ENCODE measurements around the gene ZNF630. TPM values are rescaled to one million over a fixed set of nuclear protein-coding genes. Genes with fewer than 3 reads are reported as not detected.

The ZNF630 gene
- total and polyA plus RNA-seq, 2 of the 8 experiments (the other 6 are each of a cell fraction or from before 2014, with no cell fraction given) = 0.67 to 2.2 TPM

DNA sequence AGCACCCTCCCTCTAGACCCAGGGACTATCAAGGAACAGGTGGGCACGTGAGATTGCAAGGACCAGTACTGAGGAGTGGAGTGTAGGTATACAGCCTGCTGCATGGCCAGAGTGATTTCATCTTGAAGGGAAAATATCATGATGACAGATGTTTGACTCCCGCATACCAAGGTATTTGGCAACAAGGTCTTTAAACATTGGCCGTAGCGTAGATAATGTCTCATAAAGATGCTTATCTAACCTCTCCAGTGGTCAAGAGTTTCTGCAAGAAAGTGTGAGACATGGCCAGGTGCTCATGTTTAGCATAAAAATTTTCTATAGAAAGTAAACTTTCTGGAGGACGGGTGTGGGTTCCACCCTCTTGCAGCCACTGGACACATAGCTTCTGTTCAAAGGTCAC, 18.7 kb upstream of the ZNF630 start:
- H3K79me2 ChIP-seq (ENCODE audit: control insufficient read depth in 1 of 2, insufficient read depth in 2 of 2, low read length in 2 of 2) = no peaks in the 10 kb centered on the region
- no peak overlapping the region for H3K23ac ChIP-seq (ENCODE audit: insufficient read length)
- H4K20me1 ChIP-seq (replicated peaks in 1 of 2; ENCODE audit: control insufficient read depth in 1 of 2, insufficient read depth in 2 of 2, low read length in 2 of 2) = no peaks in the 10 kb centered on the region
- no peak overlapping the region for H3K4me3 ChIP-seq (ENCODE audit: extremely low read depth in 1 of 4, insufficient read depth in 2 of 4, low read depth in 3 of 4, low read length in 4 of 4)
- no peaks in the 10 kb centered on the region for H3K79me1 ChIP-seq (ENCODE audit: low read depth, low read length)
- H3K36me3 ChIP-seq (ENCODE audit: control insufficient read depth in 2 of 4, insufficient read depth in 4 of 4, low read length in 3 of 4) = no peaks in the 10 kb centered on the region
- H3K18ac ChIP-seq (ENCODE audit: extremely low read depth, low read length) = no peak overlapping the region
- H3K9me3 ChIP-seq (ENCODE audit: insufficient read depth in 2 of 2, low read depth in 1 of 2, low read length in 1 of 2) = no peaks in the 10 kb centered on the region
- ChIA-PET CTCF (ENCODE audit: partially characterized antibody) (interaction anchor here (1.7 kb wide), 1 partner anchor 404 kb away, joined by 3 read pairs; no protein-coding TSS in a partner anchor), POLR2A (ENCODE audit: partially characterized antibody) (no interaction called here)
- no peak overlapping the region for H2BK15ac ChIP-seq (ENCODE audit: low read length)
- no peak overlapping the region for H3K14ac ChIP-seq (ENCODE audit: insufficient read length)
- FAIRE-seq (no peak), DNase-seq (ENCODE audit: low read depth in 1 of 2, low spot score in 2 of 2) (no peak)
- H2BK12ac ChIP-seq (ENCODE audit: low read depth, low read length) = no peak overlapping the region
- no peaks in the 10 kb centered on the region for H3K27me3 ChIP-seq (replicated peaks in 1 of 4; ENCODE audit: control insufficient read depth in 3 of 4, extremely low read depth in 1 of 4, insufficient read depth in 3 of 4, low read length in 3 of 4)
- no peak overlapping the region for H4K5ac ChIP-seq (ENCODE audit: insufficient read length, low read depth, low read length)
- H3K23me2 ChIP-seq (ENCODE audit: low read depth, low read length) = no peaks in the 10 kb centered on the region
- H3K4ac ChIP-seq (replicated peaks; ENCODE audit: insufficient read length, low read depth, low read length) = no peak overlapping the region
- H3K9ac ChIP-seq (replicated peaks in 1 of 4; ENCODE audit: extremely low read depth in 1 of 4, low read depth in 3 of 4, low read length in 3 of 4) = no peak overlapping the region
- H3K56ac ChIP-seq (replicated peaks; ENCODE audit: insufficient read length, low read depth, low read length) = no peak overlapping the region
- no peak overlapping the region for H2AFZ ChIP-seq (ENCODE audit: low read length)
- H3K27ac ChIP-seq (ENCODE audit: low read depth, low read length) = no peak overlapping the region
- TF ChIP-seq RFX5 (IDR thresholded peaks at IDR 0.05; ENCODE audit: borderline replicate concordance, low read depth, low read length) (no peak), SP4 (IDR thresholded peaks at IDR 0.05; ENCODE audit: low read length) (no peak), JUN (IDR thresholded peaks at IDR 0.05; ENCODE audit: low read depth, low read length) (no peak), SUZ12 (IDR thresholded peaks at IDR 0.05; ENCODE audit: low read length) (no peak), CTBP2 (IDR thresholded peaks at IDR 0.05; ENCODE audit: borderline replicate concordance, insufficient read depth, insufficient read length, low read length) (no peak), TCF12 (IDR thresholded peaks at IDR 0.05; ENCODE audit: low read depth, low read length) (no peak), KDM4A (IDR thresholded peaks at IDR 0.05; ENCODE audit: low read depth, low read length, severe bottlenecking) (no peak), EGR1 (IDR thresholded peaks at IDR 0.05; ENCODE audit: borderline replicate concordance, low read depth, low read length) (no peak), FOSL1 (IDR thresholded peaks at IDR 0.05; ENCODE audit: insufficient read depth, low read depth, low read length) (no peak), POU5F1 (IDR thresholded peaks at IDR 0.05; ENCODE audit: low read depth, low read length) (no peak)
- TF ChIP-seq, protein P1, sequence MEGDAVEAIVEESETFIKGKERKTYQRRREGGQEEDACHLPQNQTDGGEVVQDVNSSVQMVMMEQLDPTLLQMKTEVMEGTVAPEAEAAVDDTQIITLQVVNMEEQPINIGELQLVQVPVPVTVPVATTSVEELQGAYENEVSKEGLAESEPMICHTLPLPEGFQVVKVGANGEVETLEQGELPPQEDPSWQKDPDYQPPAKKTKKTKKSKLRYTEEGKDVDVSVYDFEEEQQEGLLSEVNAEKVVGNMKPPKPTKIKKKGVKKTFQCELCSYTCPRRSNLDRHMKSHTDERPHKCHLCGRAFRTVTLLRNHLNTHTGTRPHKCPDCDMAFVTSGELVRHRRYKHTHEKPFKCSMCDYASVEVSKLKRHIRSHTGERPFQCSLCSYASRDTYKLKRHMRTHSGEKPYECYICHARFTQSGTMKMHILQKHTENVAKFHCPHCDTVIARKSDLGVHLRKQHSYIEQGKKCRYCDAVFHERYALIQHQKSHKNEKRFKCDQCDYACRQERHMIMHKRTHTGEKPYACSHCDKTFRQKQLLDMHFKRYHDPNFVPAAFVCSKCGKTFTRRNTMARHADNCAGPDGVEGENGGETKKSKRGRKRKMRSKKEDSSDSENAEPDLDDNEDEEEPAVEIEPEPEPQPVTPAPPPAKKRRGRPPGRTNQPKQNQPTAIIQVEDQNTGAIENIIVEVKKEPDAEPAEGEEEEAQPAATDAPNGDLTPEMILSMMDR (IDR thresholded peaks at IDR 0.05; ENCODE audit: control extremely low read depth in 1 of 3, insufficient read depth in 1 of 3, low read depth in 1 of 3, low read length in 3 of 3) = no peak
- H4K8ac ChIP-seq (ENCODE audit: extremely low read depth, insufficient read depth, low read length) = no peak overlapping the region
- no peak overlapping the region for H2BK120ac ChIP-seq (replicated peaks; ENCODE audit: low read depth, low read length)
- H2BK20ac ChIP-seq (ENCODE audit: low read length) = no peak overlapping the region
- H2AK5ac ChIP-seq (ENCODE audit: low read depth, low read length) = no peak overlapping the region
- H2BK5ac ChIP-seq (ENCODE audit: low read depth, low read length) = no peak overlapping the region
- H3K4me2 ChIP-seq (ENCODE audit: insufficient read depth in 1 of 2, low read depth in 2 of 2, low read length in 2 of 2) = no peak overlapping the region
- no peaks in the 10 kb centered on the region for H3K4me1 ChIP-seq (replicated peaks in 1 of 4; ENCODE audit: control insufficient read depth in 3 of 4, insufficient read depth in 4 of 4, low read length in 3 of 4)
- WGBS, 2 experiments (ENCODE audit: extremely low coverage in 1 of 2, insufficient coverage in 1 of 2, insufficient read length in 1 of 2, insufficient replicate concordance in 2 of 2, low coverage in 1 of 2, low lambda C conversion rate in 2 of 2, missing lambda C conversion rate in 1 of 2) = 87% methylated on average over 5 of the region's 5 CpGs; no CpG with 5 or more reads in 1 of the 2 experiments
- H4K91ac ChIP-seq (replicated peaks; ENCODE audit: insufficient read length, low read length) = no peak overlapping the region

Measured in H1 (cell line).